GM18505 (cell line): ENCODE results near the gene LIPE.

ENCODE experiments used
- ATAC-seq: cut with Tn5 transposase; IDR thresholded peaks from one replicate; pipeline ENCODE4 v1.9.1; 2021; ENCODE audit not compliant: unreplicated experiment
- POLR2A ChIP-seq: IDR thresholded peaks from 4 replicates; pipeline ENCODE4 v1.6.1; 2011; ENCODE audit warnings: borderline replicate concordance; ENCODE audit not compliant: insufficient read depth, insufficient read length; ENCODE audit errors: extremely low read depth

LIPE gene

GRCh38 chr19:42420055-42420544 lies 7.1 kb downstream of the LIPE start:
- TF ChIP-seq POLR2A = no peak
- ATAC-seq = peak; percentile 44

GRCh38 chr19:42419309-42419708 lies 7.9 kb downstream of the LIPE start:
- no peak for ATAC-seq

GRCh38 chr19:42412661-42413076 lies 14.5 kb downstream of the LIPE start:
- ATAC-seq = no peak
- no peak for TF ChIP-seq POLR2A

More at GRCh38 chr19:42419309-42419708, 7.9 kb downstream of the LIPE start:
- no peak for TF ChIP-seq POLR2A

- no peak for ATAC-seq
- TF ChIP-seq POLR2A = no peak
Measured at GRCh38 chr19:42412227-42412626, 15.0 kb downstream of the LIPE start.

- TF ChIP-seq POLR2A = no peak
- no peak for ATAC-seq
Measured at GRCh38 chr19:42411581-42412178, 15.5 kb downstream of the LIPE start.

GRCh38 chr19:42410371-42410770 lies 16.8 kb downstream of the LIPE start:
- no peak for ATAC-seq
- no peak for TF ChIP-seq POLR2A

- no peak for TF ChIP-seq POLR2A
- ATAC-seq = no peak
Measured at GRCh38 chr19:42409477-42409876, 17.7 kb downstream of the LIPE start.

GRCh38 chr19:42407816-42408175 lies 19.4 kb downstream of the LIPE start:
- ATAC-seq = no peak
- TF ChIP-seq POLR2A = no peak

- ATAC-seq = no peak
- TF ChIP-seq POLR2A = no peak
Measured at GRCh38 chr19:42407085-42407815, 19.9 kb downstream of the LIPE start.

GRCh38 chr19:42406111-42406510 lies 21.1 kb downstream of the LIPE start:
- ATAC-seq = no peak
- TF ChIP-seq POLR2A = no peak

GRCh38 chr19:42403586-42403985 lies 23.6 kb downstream of the LIPE start:
- TF ChIP-seq POLR2A = no peak
- ATAC-seq = no peak

- ATAC-seq = no peak
Measured at GRCh38 chr19:42402376-42403116, 24.6 kb downstream of the LIPE start.

More at GRCh38 chr19:42402376-42403116, 24.6 kb downstream of the LIPE start:
- no peak for TF ChIP-seq POLR2A
